ENCODE results near the gene GPD1. TPM values are rescaled to one million over a fixed set of nuclear protein-coding genes. Genes with fewer than 3 reads are reported as not detected.

Gene GPD1
- total RNA-seq, 1 experiment from 2014 or later, result 1.6 TPM

DNA sequence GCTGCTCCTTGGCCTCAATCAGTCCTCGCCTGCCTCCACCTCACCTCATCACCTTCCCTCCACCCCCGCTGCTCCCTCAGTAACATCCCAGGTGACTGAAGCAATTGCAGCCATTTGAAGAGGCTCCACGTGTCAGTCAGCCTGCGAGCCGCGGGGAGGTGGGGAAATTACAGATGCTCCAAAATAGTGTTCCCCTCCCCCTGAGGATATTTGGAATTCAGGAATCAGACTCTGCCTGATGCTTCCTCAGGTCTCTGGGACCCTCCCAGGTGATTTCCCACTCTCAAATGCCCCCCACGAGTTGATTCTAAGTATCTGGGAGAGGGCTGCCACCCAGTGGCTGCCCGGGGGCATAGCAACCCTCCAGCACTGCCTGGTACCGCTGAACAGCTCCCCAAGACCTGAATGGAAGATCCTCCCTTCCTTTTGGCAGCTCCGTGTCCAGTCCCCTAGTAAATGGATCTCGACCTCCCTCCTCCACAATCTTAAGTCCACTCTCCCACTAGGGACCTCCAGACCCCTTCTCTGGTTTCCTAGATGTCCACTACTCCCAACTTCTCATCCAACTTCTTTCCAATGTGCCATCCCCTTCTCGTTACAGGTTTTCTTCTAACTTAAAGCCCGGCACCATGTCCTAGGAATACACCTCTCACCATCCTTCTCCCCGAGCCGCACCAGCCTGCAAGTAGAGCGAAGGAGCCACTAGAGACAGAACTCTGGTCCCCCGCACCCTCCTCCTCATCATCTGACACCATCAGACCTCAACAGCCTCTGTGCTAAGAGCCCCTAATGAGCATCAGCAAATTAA lies 47.8 kb upstream of the GPD1 start:
- no peak overlapping the region; the same call in 1 of the 2 replicates for H3K27ac ChIP-seq (ENCODE audit: low read depth, low read length)
- ChIA-PET RAD21 (ENCODE audit: low non-redundant PET in 1 of 2, low total read pairs in 2 of 2, uncharacterized antibody in 2 of 2, unreplicated experiment in 2 of 2) (interaction anchor here (1.0 to 2.1 kb wide), 5 partner anchors 17 to 110 kb away, joined by 3 to 8 read pairs (median 5); no protein-coding TSS in a partner anchor), CTCF (interaction anchor here (0.8 to 3.6 kb wide), 13 partner anchors 9 to 278 kb away, joined by 3 to 39 read pairs (median 5); partner anchors contain the start of gene SMARCD1), POLR2A (interaction anchor here (1.0 to 1.4 kb wide), 2 partner anchors 189 to 315 kb away, joined by 3 read pairs; partner anchors contain the start of gene TMBIM6)
- H3K79me2 ChIP-seq (ENCODE audit: insufficient read depth, low read length), result no peaks in the 10 kb centered on the region
- ATAC-seq (peak; percentile 61), DNase-seq (ENCODE audit: low read depth, low spot score) (peak; percentile 48)
- peak overlapping the region; percentile 42 for H3K9ac ChIP-seq (ENCODE audit: low read length)
- no peaks in the 10 kb centered on the region; the same call in 1 of the 2 replicates for H3K27me3 ChIP-seq (ENCODE audit: insufficient read depth, low read length)
- H3K36me3 ChIP-seq (ENCODE audit: control insufficient read depth in 1 of 2, insufficient read depth in 2 of 2, low read length in 2 of 2), result peaks cover 0 to 14% of the 10 kb centered on the region in 2 experiments; a peak in 1 of 4 replicates
- no peaks in the 10 kb centered on the region for H3K9me2 ChIP-seq (ENCODE audit: insufficient read depth)
- H3K4me2 ChIP-seq (ENCODE audit: low read length), result peak overlapping the region; percentile 99
- no peaks in the 10 kb centered on the region for H3K9me3 ChIP-seq (ENCODE audit: control insufficient read depth in 1 of 2, insufficient read depth in 1 of 2, low read depth in 1 of 2, low read length in 2 of 2)
- H3K4me3 ChIP-seq (replicated peaks in 1 of 2; ENCODE audit: low read depth in 1 of 2, low read length in 2 of 2), result no peak overlapping the region
- no TSS peak for BruUV-seq (replicated peaks)
- peaks cover 15 to 25% of the 10 kb centered on the region in 2 experiments; a peak in 3 of 4 replicates for H3K4me1 ChIP-seq (ENCODE audit: control insufficient read depth in 1 of 2, insufficient read depth in 2 of 2, low read length in 2 of 2)
- TF ChIP-seq SP1 (IDR thresholded peaks at IDR 0.05; ENCODE audit: low read depth) (no peak), RAD21 (IDR thresholded peaks at IDR 0.05; ENCODE audit: low read depth) (peak; percentile 90), YY1 (IDR thresholded peaks at IDR 0.05; ENCODE audit: extremely low read depth, insufficient replicate concordance, low read depth, low read length) (peak; percentile 28), ATF3 (IDR thresholded peaks at IDR 0.05) (no peak)
- TF ChIP-seq, protein P1, sequence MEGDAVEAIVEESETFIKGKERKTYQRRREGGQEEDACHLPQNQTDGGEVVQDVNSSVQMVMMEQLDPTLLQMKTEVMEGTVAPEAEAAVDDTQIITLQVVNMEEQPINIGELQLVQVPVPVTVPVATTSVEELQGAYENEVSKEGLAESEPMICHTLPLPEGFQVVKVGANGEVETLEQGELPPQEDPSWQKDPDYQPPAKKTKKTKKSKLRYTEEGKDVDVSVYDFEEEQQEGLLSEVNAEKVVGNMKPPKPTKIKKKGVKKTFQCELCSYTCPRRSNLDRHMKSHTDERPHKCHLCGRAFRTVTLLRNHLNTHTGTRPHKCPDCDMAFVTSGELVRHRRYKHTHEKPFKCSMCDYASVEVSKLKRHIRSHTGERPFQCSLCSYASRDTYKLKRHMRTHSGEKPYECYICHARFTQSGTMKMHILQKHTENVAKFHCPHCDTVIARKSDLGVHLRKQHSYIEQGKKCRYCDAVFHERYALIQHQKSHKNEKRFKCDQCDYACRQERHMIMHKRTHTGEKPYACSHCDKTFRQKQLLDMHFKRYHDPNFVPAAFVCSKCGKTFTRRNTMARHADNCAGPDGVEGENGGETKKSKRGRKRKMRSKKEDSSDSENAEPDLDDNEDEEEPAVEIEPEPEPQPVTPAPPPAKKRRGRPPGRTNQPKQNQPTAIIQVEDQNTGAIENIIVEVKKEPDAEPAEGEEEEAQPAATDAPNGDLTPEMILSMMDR (IDR thresholded peaks at IDR 0.05 in 2 of 3, conservative IDR thresholded peaks at IDR 0.05 in 1 of 3; ENCODE audit: borderline replicate concordance in 1 of 3, insufficient read depth in 1 of 3, low read depth in 2 of 3, low read length in 2 of 3), result peak; percentile 91 to 98 (median 96)
- TF ChIP-seq, protein P2, sequence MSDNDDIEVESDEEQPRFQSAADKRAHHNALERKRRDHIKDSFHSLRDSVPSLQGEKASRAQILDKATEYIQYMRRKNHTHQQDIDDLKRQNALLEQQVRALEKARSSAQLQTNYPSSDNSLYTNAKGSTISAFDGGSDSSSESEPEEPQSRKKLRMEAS (IDR thresholded peaks at IDR 0.05), result peak; percentile 95
- H2AFZ ChIP-seq (ENCODE audit: low read depth, low read length, poor library complexity, severe bottlenecking), result peak overlapping the region; percentile 92
- no peaks in the 10 kb centered on the region for H4K20me1 ChIP-seq (ENCODE audit: insufficient read depth)
- intact Hi-C loops (cut with micrococcal nuclease), result loop anchor here (1.0 to 5.0 kb wide), 3 partner anchors 89 to 280 kb away; no protein-coding TSS in a partner anchor

Data from HCT116 (cell line).